SH-SY5Y (cell line): ENCODE measurements around the gene KIAA2012.

ENCODE experiments used
- GATA2 ChIP-seq: IDR thresholded peaks from 2 replicates; pipeline ENCODE4 v1.6.1; 2011; ENCODE audit warnings: mild to moderate bottlenecking, low read depth, low read length
- GATA3 ChIP-seq: IDR thresholded peaks from 2 replicates; pipeline ENCODE4 v1.6.1; 2011; ENCODE audit warnings: low read depth, mild to moderate bottlenecking, low read length, moderate library complexity

- TF ChIP-seq GATA2 = no peak
- TF ChIP-seq GATA3 = no peak
Measured at GRCh38 chr2:202050652-202051051, 22.4 kb upstream of the KIAA2012 start.
